Transverse colon (tissue), 4 donors: ENCODE data around the gene C2CD4C. TPM values are rescaled to one million over a fixed set of nuclear protein-coding genes. Genes with fewer than 3 reads are reported as not detected.
"Not testable (repeated sequence)": the region's sequence is repeated elsewhere in the genome, so short reads cannot be mapped to it uniquely, and the experiment has no call there.

Experiments
- DNase-seq: peaks from one replicate; pipeline ENCODE4 v3.0.0-alpha.2; 2019
- H3K27ac ChIP-seq, 4 donors: fragments of 200-600 bp; sonication (generic); 2 replicates each; pipeline ENCODE4 v1.5.1; 2016 to 2018; ENCODE audit warnings: inconsistent platforms in 4 of 4
- H3K27me3 ChIP-seq: fragments of 200-600 bp; sonication (generic); 2 replicates; pipeline ENCODE4 v1.5.1; 2017; ENCODE audit warnings: inconsistent platforms
- H3K36me3 ChIP-seq, 4 donors: fragments of 200-600 bp; sonication (generic); 2 replicates each; pipeline ENCODE4 v1.5.1; 2017 to 2019; ENCODE audit warnings: inconsistent platforms in 4 of 4
- H3K4me1 ChIP-seq, 4 donors: fragments of 200-600 bp; sonication (generic); 2 replicates each; pipeline ENCODE4 v1.5.1; 2017 to 2020; ENCODE audit warnings: inconsistent platforms in 4 of 4
- H3K4me3 ChIP-seq, 4 donors: fragments of 200-600 bp; sonication (generic); 1 replicate in 1 of 4; 2 replicates in 3 of 4; pipeline versions ENCODE4 v1.5.1 to v1.6.1; 2017 to 2019; ENCODE audit warnings: inconsistent platforms in 4 of 4
- H3K9me3 ChIP-seq, 2 donors: fragments of 200-600 bp; sonication (generic); 2 replicates each; pipeline ENCODE4 v1.5.1; 2017 to 2019; ENCODE audit warnings: inconsistent platforms in 2 of 2
- EP300 ChIP-seq: sonication (generic); formaldehyde crosslinking; IDR thresholded peaks from one replicate; pipeline ENCODE4 v1.6.1; 2017; ENCODE audit warnings: antibody characterized with exemption, low read depth
- POLR2A ChIP-seq: fragments of 450-650 bp; IDR thresholded peaks from one replicate; pipeline ENCODE4 v1.6.1; 2016; ENCODE audit warnings: antibody characterized with exemption, mild to moderate bottlenecking, moderate library complexity
- POLR2AphosphoS5 ChIP-seq, 3 donors: sonication (generic); formaldehyde crosslinking; IDR thresholded peaks; one replicate each; pipeline ENCODE4 v1.6.1; 2016; ENCODE audit warnings: antibody characterized with exemption in 3 of 3
- WGBS, 2 donors: methylation state at CpG; one replicate each; pipeline ENCODE4 v1.1.5; 2018; ENCODE audit warnings: low coverage in 1 of 2; 5-methylcytosine and 5-hydroxymethylcytosine counted together
- in situ Hi-C, 4 donors: fragments of 200-750 bp; cut with MboI; loops; one replicate each; pipeline versions ENCODE4 v1.15.0 to v1.15.1; 2017; ENCODE audit warnings: low sequenced_read_pairs in 3 of 4, low pct_ligation_motif_present in 1 of 4, low pct_unique_long_range_greater_than_20kb in 1 of 4
- intact Hi-C: fragments of 100-400 bp; cut with DNase I; formaldehyde crosslinking; loops from one replicate; pipeline ENCODE4 v1.15.1; 2023; ENCODE audit warnings: low total_unique reads
- total RNA-seq, 4 donors: library from RNA; depleted of rRNA; stranded (reverse); fragments of >200 nt; gene quantifications; one replicate each; pipeline ENCODE4 v1.1.0, GENCODE V29; 2016
- TF ChIP-seq, protein P1 (sequence below), 5 experiments: fragments of 200-600 bp in 3 of 5; fragments of 450-650 bp in 2 of 5; sonication (generic) in 3 of 5; IDR thresholded peaks; 1 replicate in 2 of 5; 2 replicates in 3 of 5; pipeline ENCODE4 v1.5.1; 2016 to 2017; ENCODE audit warnings: antibody characterized with exemption in 5 of 5, inconsistent platforms in 3 of 5, mild to moderate bottlenecking in 2 of 5, moderate library complexity in 1 of 5

The C2CD4C gene
- total RNA-seq, 4 donors from 2014 or later = 0.55 to 0.79 TPM; not detected in 2

- Histone ChIP-seq H3K36me3 (no peaks in the 10 kb centered on the region), H3K4me3 (no peak overlapping the region), H3K4me1 (no peaks in the 10 kb centered on the region), H3K27ac (no peak overlapping the region), H3K9me3 (no peaks in the 10 kb centered on the region), H3K27me3 (no peaks in the 10 kb centered on the region)
- intact Hi-C loops = no loop called here
- no peak for DNase-seq
- 80 to 90% methylated on average over 1 to 25 of the region's 25 CpGs for WGBS, 2 donors
- no peak for TF ChIP-seq POLR2A
- TF ChIP-seq EP300 = no peak
- no peak for TF ChIP-seq POLR2AphosphoS5 (IDR thresholded peaks at IDR 0.05)
- in situ Hi-C loops = no loop called here
These were observed 14.9 kb upstream of the C2CD4C start for GRCh38 chr19:423691-424466.

GRCh38 chr19:422917-423226, 13.9 kb upstream of the C2CD4C start:
- intact Hi-C loops, H3K27me3 ChIP-seq, H3K9me3 ChIP-seq, in situ Hi-C loops, DNase-seq, H3K36me3 ChIP-seq, H3K4me3 ChIP-seq, H3K4me1 ChIP-seq, H3K27ac ChIP-seq: not testable (repeated sequence)
- 73% methylated on average over 7 of the region's 9 CpGs; no CpG with 5 or more reads in 1 of the 2 donors for WGBS, 2 donors

GRCh38 chr19:422213-422916, 13.4 kb upstream of the C2CD4C start:
- H3K27me3 ChIP-seq = no peaks in the 10 kb centered on the region
- 80% methylated on average over 39 of the region's 40 CpGs; no CpG with 5 or more reads in 1 of the 2 donors for WGBS, 2 donors
- H3K4me1 ChIP-seq = no peaks in the 10 kb centered on the region
- TF ChIP-seq POLR2AphosphoS5 (IDR thresholded peaks at IDR 0.05) (no peak), EP300 (no peak), POLR2A (no peak)
- TF ChIP-seq, protein P1, sequence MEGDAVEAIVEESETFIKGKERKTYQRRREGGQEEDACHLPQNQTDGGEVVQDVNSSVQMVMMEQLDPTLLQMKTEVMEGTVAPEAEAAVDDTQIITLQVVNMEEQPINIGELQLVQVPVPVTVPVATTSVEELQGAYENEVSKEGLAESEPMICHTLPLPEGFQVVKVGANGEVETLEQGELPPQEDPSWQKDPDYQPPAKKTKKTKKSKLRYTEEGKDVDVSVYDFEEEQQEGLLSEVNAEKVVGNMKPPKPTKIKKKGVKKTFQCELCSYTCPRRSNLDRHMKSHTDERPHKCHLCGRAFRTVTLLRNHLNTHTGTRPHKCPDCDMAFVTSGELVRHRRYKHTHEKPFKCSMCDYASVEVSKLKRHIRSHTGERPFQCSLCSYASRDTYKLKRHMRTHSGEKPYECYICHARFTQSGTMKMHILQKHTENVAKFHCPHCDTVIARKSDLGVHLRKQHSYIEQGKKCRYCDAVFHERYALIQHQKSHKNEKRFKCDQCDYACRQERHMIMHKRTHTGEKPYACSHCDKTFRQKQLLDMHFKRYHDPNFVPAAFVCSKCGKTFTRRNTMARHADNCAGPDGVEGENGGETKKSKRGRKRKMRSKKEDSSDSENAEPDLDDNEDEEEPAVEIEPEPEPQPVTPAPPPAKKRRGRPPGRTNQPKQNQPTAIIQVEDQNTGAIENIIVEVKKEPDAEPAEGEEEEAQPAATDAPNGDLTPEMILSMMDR (IDR thresholded peaks at IDR 0.05) = no peak
- H3K9me3 ChIP-seq = no peaks in the 10 kb centered on the region
- in situ Hi-C loops (no loop called here), intact Hi-C loops (no loop called here)
- no peak for DNase-seq
- no peaks in the 10 kb centered on the region for H3K36me3 ChIP-seq
- H3K27ac ChIP-seq = no peak overlapping the region
- H3K4me3 ChIP-seq = no peak overlapping the region

DNA sequence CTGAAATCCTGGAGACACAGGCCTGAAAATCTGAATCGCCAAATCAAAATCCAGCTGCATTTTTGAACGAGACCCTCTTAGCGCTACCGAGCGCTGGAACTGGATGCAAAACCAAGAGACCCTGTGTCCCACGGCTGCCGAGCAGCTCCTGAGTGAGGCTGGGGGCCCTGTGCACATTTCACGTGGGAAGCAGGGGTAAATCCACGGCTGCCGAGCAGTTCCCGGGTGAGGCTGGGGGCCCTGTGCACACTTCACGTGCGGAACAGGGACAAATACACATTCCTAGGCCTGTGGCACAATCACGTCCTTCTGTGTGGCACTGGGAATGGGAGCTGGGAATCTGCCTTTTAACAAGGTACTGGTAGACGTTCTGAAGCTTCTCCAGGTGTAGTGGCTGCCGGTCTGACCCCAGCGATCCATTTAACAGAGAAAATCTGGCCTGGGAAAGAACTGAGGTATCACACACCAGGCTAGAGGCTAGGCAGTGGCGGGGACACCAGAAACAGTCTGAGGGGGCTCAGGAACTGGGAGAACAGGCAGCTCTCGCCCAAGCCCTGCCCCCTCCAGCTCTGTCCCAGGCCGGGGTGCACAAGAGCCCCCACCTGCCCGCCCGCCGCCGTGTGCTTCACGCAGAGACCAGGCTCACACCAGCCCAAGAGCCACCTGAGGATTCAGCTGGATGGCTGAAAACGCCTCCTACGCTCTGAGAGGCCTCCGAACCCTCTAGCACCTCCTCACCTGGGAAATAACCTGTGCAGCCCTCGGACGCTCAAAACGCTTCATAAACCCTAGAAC, 11.0 kb upstream of the C2CD4C start:
- Histone ChIP-seq H3K9me3 (no peaks in the 10 kb centered on the region), H3K27me3 (no peaks in the 10 kb centered on the region), H3K4me3 (no peak overlapping the region), H3K27ac (no peak overlapping the region), H3K36me3 (no peaks in the 10 kb centered on the region), H3K4me1 (no peaks in the 10 kb centered on the region)
- TF ChIP-seq EP300 (no peak), POLR2A (no peak), POLR2AphosphoS5 (IDR thresholded peaks at IDR 0.05) (no peak)
- TF ChIP-seq, protein P1 (IDR thresholded peaks at IDR 0.05) = no peak
- in situ Hi-C loops = no loop called here
- 85 to 92% methylated on average over 2 to 31 of the region's 31 CpGs for WGBS, 2 donors
- intact Hi-C loops = no loop called here
- no peak for DNase-seq
